Measurements from ENCODE around the gene TSTD1. TPM values are rescaled to one million over a fixed set of nuclear protein-coding genes. Genes with fewer than 3 reads are reported as not detected.

TSTD1 gene
- total and polyA plus RNA-seq, 2 experiments from 2014 or later: 94.9 to 244 TPM

Small RNAs within 50 kb of the gene (small RNA-seq; reads per million reads assigned to genes)
- gene AL591806.2 (ENCODE audit: low replicate concordance): not detected

Other genes with a start within 250 kb of the TSTD1 start
- not detected in 2 replicates for gene LY9, start 242.8 kb downstream of the TSTD1 start, total RNA-seq (2014; rRNA removed; shearing (Covaris generic))
- not detected in 2 replicates for gene LY9, start 242.8 kb downstream of the TSTD1 start, polyA plus RNA-seq (2016; fragmentation: Nextera tagmentation; extraction: Ambion mirVana)
- gene CD244, start 176.1 kb downstream of the TSTD1 start, total RNA-seq (2014; rRNA removed; shearing (Covaris generic)): not detected in 2 replicates
- not detected in 2 replicates for gene CD244, start 176.1 kb downstream of the TSTD1 start, polyA plus RNA-seq (2016; fragmentation: Nextera tagmentation; extraction: Ambion mirVana)
- gene ITLN1, start 153.8 kb downstream of the TSTD1 start, total RNA-seq (2014; rRNA removed; shearing (Covaris generic)): not detected in 2 replicates
- gene ITLN1, start 153.8 kb downstream of the TSTD1 start, polyA plus RNA-seq (2016; fragmentation: Nextera tagmentation; extraction: Ambion mirVana): not detected in 2 replicates
- gene ITLN2, start 84.2 kb downstream of the TSTD1 start, total RNA-seq (2014; rRNA removed; shearing (Covaris generic)): 7.0 and 12.8 TPM in 2 replicates
- 7.2 and 8.0 TPM in 2 replicates for gene ITLN2, start 84.2 kb downstream of the TSTD1 start, polyA plus RNA-seq (2016; fragmentation: Nextera tagmentation; extraction: Ambion mirVana)
- gene F11R, start 17.8 kb downstream of the TSTD1 start, total RNA-seq (2014; rRNA removed; shearing (Covaris generic)): 169 and 194 TPM in 2 replicates
- 51.0 and 51.8 TPM in 2 replicates for gene F11R, start 17.8 kb downstream of the TSTD1 start, polyA plus RNA-seq (2016; fragmentation: Nextera tagmentation; extraction: Ambion mirVana)
- 71.7 and 74.8 TPM in 2 replicates for gene USF1, start 7.0 kb upstream of the TSTD1 start, total RNA-seq (2014; rRNA removed; shearing (Covaris generic))
- gene USF1, start 7.0 kb upstream of the TSTD1 start, polyA plus RNA-seq (2016; fragmentation: Nextera tagmentation; extraction: Ambion mirVana): 23.6 and 23.8 TPM in 2 replicates
- 0.19 TPM in 1 of 2 replicates, not detected in the other for gene ARHGAP30, start 30.9 kb upstream of the TSTD1 start, total RNA-seq (2014; rRNA removed; shearing (Covaris generic))
- 0.45 and 1.0 TPM in 2 replicates for gene ARHGAP30, start 30.9 kb upstream of the TSTD1 start, polyA plus RNA-seq (2016; fragmentation: Nextera tagmentation; extraction: Ambion mirVana)
- not detected in 2 replicates for gene NECTIN4, start 50.6 kb upstream of the TSTD1 start, total RNA-seq (2014; rRNA removed; shearing (Covaris generic))
- gene NECTIN4, start 50.6 kb upstream of the TSTD1 start, polyA plus RNA-seq (2016; fragmentation: Nextera tagmentation; extraction: Ambion mirVana): 0.16 and 0.42 TPM in 2 replicates
- gene KLHDC9, start 59.4 kb upstream of the TSTD1 start, total RNA-seq (2014; rRNA removed; shearing (Covaris generic)): 5.6 and 6.3 TPM in 2 replicates
- 6.6 and 7.2 TPM in 2 replicates for gene KLHDC9, start 59.4 kb upstream of the TSTD1 start, polyA plus RNA-seq (2016; fragmentation: Nextera tagmentation; extraction: Ambion mirVana)
- gene PFDN2, start 79.1 kb upstream of the TSTD1 start, total RNA-seq (2014; rRNA removed; shearing (Covaris generic)): 19.7 and 45.6 TPM in 2 replicates
- 352 and 395 TPM in 2 replicates for gene PFDN2, start 79.1 kb upstream of the TSTD1 start, polyA plus RNA-seq (2016; fragmentation: Nextera tagmentation; extraction: Ambion mirVana)
- gene NIT1, start 79.1 kb upstream of the TSTD1 start, total RNA-seq (2014; rRNA removed; shearing (Covaris generic)): 29.7 and 35.9 TPM in 2 replicates
- 38.0 and 43.0 TPM in 2 replicates for gene NIT1, start 79.1 kb upstream of the TSTD1 start, polyA plus RNA-seq (2016; fragmentation: Nextera tagmentation; extraction: Ambion mirVana)
- gene DEDD, start 93.7 kb upstream of the TSTD1 start, total RNA-seq (2014; rRNA removed; shearing (Covaris generic)): 30.2 and 35.3 TPM in 2 replicates
- gene DEDD, start 93.7 kb upstream of the TSTD1 start, polyA plus RNA-seq (2016; fragmentation: Nextera tagmentation; extraction: Ambion mirVana): 20.7 and 22.8 TPM in 2 replicates
- 41.4 and 57.5 TPM in 2 replicates for gene UFC1, start 115.0 kb upstream of the TSTD1 start, total RNA-seq (2014; rRNA removed; shearing (Covaris generic))
- 74.5 and 77.0 TPM in 2 replicates for gene UFC1, start 115.0 kb upstream of the TSTD1 start, polyA plus RNA-seq (2016; fragmentation: Nextera tagmentation; extraction: Ambion mirVana)
- gene USP21, start 120.5 kb upstream of the TSTD1 start, total RNA-seq (2014; rRNA removed; shearing (Covaris generic)): 17.0 and 25.6 TPM in 2 replicates
- gene USP21, start 120.5 kb upstream of the TSTD1 start, polyA plus RNA-seq (2016; fragmentation: Nextera tagmentation; extraction: Ambion mirVana): 17.9 and 20.0 TPM in 2 replicates
- gene PPOX, start 127.5 kb upstream of the TSTD1 start, total RNA-seq (2014; rRNA removed; shearing (Covaris generic)): 24.7 and 26.5 TPM in 2 replicates
- gene PPOX, start 127.5 kb upstream of the TSTD1 start, polyA plus RNA-seq (2016; fragmentation: Nextera tagmentation; extraction: Ambion mirVana): 39.6 and 46.2 TPM in 2 replicates
- 32.4 and 35.8 TPM in 2 replicates for gene B4GALT3, start 138.5 kb upstream of the TSTD1 start, total RNA-seq (2014; rRNA removed; shearing (Covaris generic))
- gene B4GALT3, start 138.5 kb upstream of the TSTD1 start, polyA plus RNA-seq (2016; fragmentation: Nextera tagmentation; extraction: Ambion mirVana): 23.3 and 24.2 TPM in 2 replicates
- gene ADAMTS4, start 160.1 kb upstream of the TSTD1 start, total RNA-seq (2014; rRNA removed; shearing (Covaris generic)): 4.7 and 5.2 TPM in 2 replicates
- 1.3 and 1.7 TPM in 2 replicates for gene ADAMTS4, start 160.1 kb upstream of the TSTD1 start, polyA plus RNA-seq (2016; fragmentation: Nextera tagmentation; extraction: Ambion mirVana)
- gene NDUFS2, start 163.4 kb upstream of the TSTD1 start, total RNA-seq (2014; rRNA removed; shearing (Covaris generic)): 94.7 and 131 TPM in 2 replicates
- 54.0 and 56.7 TPM in 2 replicates for gene NDUFS2, start 163.4 kb upstream of the TSTD1 start, polyA plus RNA-seq (2016; fragmentation: Nextera tagmentation; extraction: Ambion mirVana)
- gene FCER1G, start 176.3 kb upstream of the TSTD1 start, total RNA-seq (2014; rRNA removed; shearing (Covaris generic)): 0.74 TPM in 1 of 2 replicates, not detected in the other
- 0.57 and 1.1 TPM in 2 replicates for gene FCER1G, start 176.3 kb upstream of the TSTD1 start, polyA plus RNA-seq (2016; fragmentation: Nextera tagmentation; extraction: Ambion mirVana)
- not detected in 2 replicates for gene APOA2, start 184.7 kb upstream of the TSTD1 start, total RNA-seq (2014; rRNA removed; shearing (Covaris generic))
- 2.7 TPM in 1 of 2 replicates, not detected in the other for gene APOA2, start 184.7 kb upstream of the TSTD1 start, polyA plus RNA-seq (2016; fragmentation: Nextera tagmentation; extraction: Ambion mirVana)
- 12.9 and 22.3 TPM in 2 replicates for gene TOMM40L, start 187.1 kb upstream of the TSTD1 start, total RNA-seq (2014; rRNA removed; shearing (Covaris generic))
- 5.9 and 6.8 TPM in 2 replicates for gene TOMM40L, start 187.1 kb upstream of the TSTD1 start, polyA plus RNA-seq (2016; fragmentation: Nextera tagmentation; extraction: Ambion mirVana)
- not detected in 2 replicates for gene NR1I3, start 199.2 kb upstream of the TSTD1 start, total RNA-seq (2014; rRNA removed; shearing (Covaris generic))
- 0.40 and 0.50 TPM in 2 replicates for gene NR1I3, start 199.2 kb upstream of the TSTD1 start, polyA plus RNA-seq (2016; fragmentation: Nextera tagmentation; extraction: Ambion mirVana)
- 1.4 and 3.8 TPM in 2 replicates for gene PCP4L1, start 219.8 kb upstream of the TSTD1 start, total RNA-seq (2014; rRNA removed; shearing (Covaris generic))
- gene PCP4L1, start 219.8 kb upstream of the TSTD1 start, polyA plus RNA-seq (2016; fragmentation: Nextera tagmentation; extraction: Ambion mirVana): 1.7 and 2.2 TPM in 2 replicates